OCI-LY7 (cell line): ENCODE measurements around the gene ARL8B.

Source experiments
- EZH2phosphoT487 ChIP-seq: fragments of 200-600 bp; sonication (generic); IDR thresholded peaks from 2 replicates; pipeline ENCODE4 v1.6.1; 2018; ENCODE audit warnings: low read depth, borderline replicate concordance, mild to moderate bottlenecking, mixed run types, antibody characterized with exemption, low read length, moderate library complexity, mixed read lengths
- TF ChIP-seq, protein P1 (sequence below): fragments of 200-600 bp; sonication (generic); conservative IDR thresholded peaks from 2 replicates; pipeline ENCODE4 v1.5.1; 2014; ENCODE audit warnings: mild to moderate bottlenecking, antibody characterized with exemption, low read length, moderate library complexity, mixed read lengths

DNA sequence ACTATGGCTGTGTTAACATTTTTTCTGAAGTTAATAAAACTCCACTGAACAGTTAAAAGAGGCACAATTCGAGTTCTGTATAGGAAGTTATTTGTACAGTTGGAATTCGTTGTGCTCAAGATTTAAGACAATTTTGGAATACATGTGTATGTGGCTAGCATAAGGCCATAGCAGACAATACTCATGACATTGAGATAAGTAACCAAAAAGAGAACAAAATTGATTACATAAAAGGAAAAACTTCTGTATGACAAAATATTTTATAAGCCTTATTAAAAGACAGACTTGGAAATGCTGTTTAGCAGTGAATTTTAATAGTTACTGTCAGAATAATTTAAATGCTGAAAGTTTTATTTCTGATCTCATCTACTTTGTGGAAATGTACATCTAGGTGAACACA is 47.7 kb downstream of the ARL8B start:
- TF ChIP-seq EZH2phosphoT487: no peak
- TF ChIP-seq, protein P1, sequence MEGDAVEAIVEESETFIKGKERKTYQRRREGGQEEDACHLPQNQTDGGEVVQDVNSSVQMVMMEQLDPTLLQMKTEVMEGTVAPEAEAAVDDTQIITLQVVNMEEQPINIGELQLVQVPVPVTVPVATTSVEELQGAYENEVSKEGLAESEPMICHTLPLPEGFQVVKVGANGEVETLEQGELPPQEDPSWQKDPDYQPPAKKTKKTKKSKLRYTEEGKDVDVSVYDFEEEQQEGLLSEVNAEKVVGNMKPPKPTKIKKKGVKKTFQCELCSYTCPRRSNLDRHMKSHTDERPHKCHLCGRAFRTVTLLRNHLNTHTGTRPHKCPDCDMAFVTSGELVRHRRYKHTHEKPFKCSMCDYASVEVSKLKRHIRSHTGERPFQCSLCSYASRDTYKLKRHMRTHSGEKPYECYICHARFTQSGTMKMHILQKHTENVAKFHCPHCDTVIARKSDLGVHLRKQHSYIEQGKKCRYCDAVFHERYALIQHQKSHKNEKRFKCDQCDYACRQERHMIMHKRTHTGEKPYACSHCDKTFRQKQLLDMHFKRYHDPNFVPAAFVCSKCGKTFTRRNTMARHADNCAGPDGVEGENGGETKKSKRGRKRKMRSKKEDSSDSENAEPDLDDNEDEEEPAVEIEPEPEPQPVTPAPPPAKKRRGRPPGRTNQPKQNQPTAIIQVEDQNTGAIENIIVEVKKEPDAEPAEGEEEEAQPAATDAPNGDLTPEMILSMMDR: no peak
